ENCODE results near the gene LPCAT2.

- TF ChIP-seq ZNF512 (CRISPR knock-in tag; IDR thresholded peaks at IDR 0.05; ENCODE audit: borderline replicate concordance) = no peak
- TF ChIP-seq, protein P1, sequence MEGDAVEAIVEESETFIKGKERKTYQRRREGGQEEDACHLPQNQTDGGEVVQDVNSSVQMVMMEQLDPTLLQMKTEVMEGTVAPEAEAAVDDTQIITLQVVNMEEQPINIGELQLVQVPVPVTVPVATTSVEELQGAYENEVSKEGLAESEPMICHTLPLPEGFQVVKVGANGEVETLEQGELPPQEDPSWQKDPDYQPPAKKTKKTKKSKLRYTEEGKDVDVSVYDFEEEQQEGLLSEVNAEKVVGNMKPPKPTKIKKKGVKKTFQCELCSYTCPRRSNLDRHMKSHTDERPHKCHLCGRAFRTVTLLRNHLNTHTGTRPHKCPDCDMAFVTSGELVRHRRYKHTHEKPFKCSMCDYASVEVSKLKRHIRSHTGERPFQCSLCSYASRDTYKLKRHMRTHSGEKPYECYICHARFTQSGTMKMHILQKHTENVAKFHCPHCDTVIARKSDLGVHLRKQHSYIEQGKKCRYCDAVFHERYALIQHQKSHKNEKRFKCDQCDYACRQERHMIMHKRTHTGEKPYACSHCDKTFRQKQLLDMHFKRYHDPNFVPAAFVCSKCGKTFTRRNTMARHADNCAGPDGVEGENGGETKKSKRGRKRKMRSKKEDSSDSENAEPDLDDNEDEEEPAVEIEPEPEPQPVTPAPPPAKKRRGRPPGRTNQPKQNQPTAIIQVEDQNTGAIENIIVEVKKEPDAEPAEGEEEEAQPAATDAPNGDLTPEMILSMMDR (IDR thresholded peaks at IDR 0.05) = no peak
- no peak for TF ChIP-seq E2F5 (CRISPR knock-in tag; IDR thresholded peaks at IDR 0.05)
- no peak for TF ChIP-seq NR2C2 (CRISPR knock-in tag; IDR thresholded peaks at IDR 0.05)
- no peak for TF ChIP-seq CREB1 (CRISPR knock-in tag; IDR thresholded peaks at IDR 0.05)
- TF ChIP-seq JUN (CRISPR knock-in tag; IDR thresholded peaks at IDR 0.05) = no peak
- TF ChIP-seq, protein P2, sequence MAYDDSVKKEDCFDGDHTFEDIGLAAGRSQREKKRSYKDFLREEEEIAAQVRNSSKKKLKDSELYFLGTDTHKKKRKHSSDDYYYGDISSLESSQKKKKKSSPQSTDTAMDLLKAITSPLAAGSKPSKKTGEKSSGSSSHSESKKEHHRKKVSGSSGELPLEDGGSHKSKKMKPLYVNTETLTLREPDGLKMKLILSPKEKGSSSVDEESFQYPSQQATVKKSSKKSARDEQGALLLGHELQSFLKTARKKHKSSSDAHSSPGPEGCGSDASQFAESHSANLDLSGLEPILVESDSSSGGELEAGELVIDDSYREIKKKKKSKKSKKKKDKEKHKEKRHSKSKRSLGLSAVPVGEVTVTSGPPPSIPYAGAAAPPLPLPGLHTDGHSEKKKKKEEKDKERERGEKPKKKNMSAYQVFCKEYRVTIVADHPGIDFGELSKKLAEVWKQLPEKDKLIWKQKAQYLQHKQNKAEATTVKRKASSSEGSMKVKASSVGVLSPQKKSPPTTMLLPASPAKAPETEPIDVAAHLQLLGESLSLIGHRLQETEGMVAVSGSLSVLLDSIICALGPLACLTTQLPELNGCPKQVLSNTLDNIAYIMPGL (CRISPR knock-in tag; IDR thresholded peaks at IDR 0.05) = no peak
- no peak for TF ChIP-seq ATF2 (CRISPR knock-in tag; IDR thresholded peaks at IDR 0.05; ENCODE audit: borderline replicate concordance, low read depth)
- TF ChIP-seq FOXJ3 (CRISPR knock-in tag; IDR thresholded peaks at IDR 0.05; ENCODE audit: borderline replicate concordance) = no peak
- TF ChIP-seq ELF4 (CRISPR knock-in tag; IDR thresholded peaks at IDR 0.05; ENCODE audit: low read depth) = no peak
Measured at GRCh38 chr16:55567382-55567781, 58.5 kb downstream of the LPCAT2 start.
